T-helper 17 cell (primary cell): ENCODE results near the gene AP1M1. TPM values are rescaled to one million over a fixed set of nuclear protein-coding genes. Genes with fewer than 3 reads are reported as not detected.

Experiments used
- ATAC-seq: fragments of 150-1000 bp; cut with Tn5 transposase; 2 replicates; pipeline ENCODE4 v1.10.0; 2021; ENCODE audit warnings: mild to moderate bottlenecking, moderate library complexity
- DNase-seq, 3 donors: peaks; one replicate each; pipeline versions ENCODE4 v3.0.0 to v3.0.0-alpha.2; 2020 to 2021
- H3K9me3 ChIP-seq: one replicate; pipeline ENCODE4 v1.7.0; 2013; ENCODE audit warnings: low read length, mild to moderate bottlenecking; ENCODE audit not compliant: control insufficient read depth, poor library complexity, severe bottlenecking
- H3K27ac Mint-ChIP-seq: one replicate; pipeline ENCODE4 v1.8.0; 2022; ENCODE audit warnings: mild to moderate bottlenecking, moderate library complexity, mixed read lengths
- H3K27me3 Mint-ChIP-seq: one replicate; pipeline ENCODE4 v1.8.0; 2022; ENCODE audit warnings: mixed read lengths
- H3K36me3 Mint-ChIP-seq: one replicate; pipeline ENCODE4 v1.8.0; 2022; ENCODE audit warnings: low read depth, mixed read lengths
- H3K4me1 Mint-ChIP-seq: one replicate; pipeline ENCODE4 v1.8.0; 2022; ENCODE audit warnings: mild to moderate bottlenecking, mixed read lengths
- H3K4me3 Mint-ChIP-seq: one replicate; pipeline ENCODE4 v1.8.0; 2022; ENCODE audit warnings: mild to moderate bottlenecking, moderate library complexity, mixed read lengths
- total RNA-seq, 4 donors: library from RNA in 2 of 4; stranded (reverse) in 2 of 4; gene quantifications; one replicate each; pipeline ENCODE4 v1.2.3 and lab custom pipeline; 2022 to 2026

The AP1M1 gene
- total RNA-seq, 2 donors from 2014 or later, result 91.8 to 98.5 TPM

DNA sequence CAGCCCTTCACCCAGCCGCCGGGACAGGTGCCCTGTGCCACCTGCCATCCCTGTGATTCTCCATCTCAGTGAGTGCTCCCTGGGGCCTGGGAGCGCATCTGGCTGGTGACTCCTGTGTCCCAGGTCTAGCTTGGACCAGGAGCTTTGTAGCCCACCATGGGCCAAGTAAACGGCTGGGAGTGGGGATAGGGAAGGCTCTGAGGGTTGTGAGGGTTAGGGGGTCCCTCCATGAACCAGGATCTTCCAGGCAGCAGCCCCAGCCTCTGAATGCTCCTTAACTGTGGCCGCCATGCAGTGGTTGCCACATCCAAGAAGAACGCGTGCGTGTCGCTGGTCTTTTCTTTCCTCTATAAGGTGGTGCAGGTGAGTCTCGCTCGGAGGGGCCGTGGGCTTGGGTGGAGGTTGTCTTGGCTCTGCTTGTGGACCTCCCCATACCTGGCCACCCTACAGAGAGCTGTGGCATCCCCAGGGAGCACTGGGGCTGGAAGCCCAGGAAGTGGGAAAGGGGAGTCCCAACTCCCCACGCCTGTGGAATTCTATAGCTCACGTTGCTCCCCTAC lies 8.4 kb downstream of the AP1M1 start:
- Mint-ChIP-seq H3K36me3 (peaks cover 11% of the 10 kb centered on the region), H3K27me3 (no peaks in the 10 kb centered on the region), H3K4me3 (peak overlapping the region; percentile 25), H3K4me1 (peaks cover 22% of the 10 kb centered on the region), H3K27ac (peak overlapping the region; percentile 85)
- no peaks in the 10 kb centered on the region for H3K9me3 ChIP-seq
- DNase-seq, result no peak
- no peak for ATAC-seq

DNA sequence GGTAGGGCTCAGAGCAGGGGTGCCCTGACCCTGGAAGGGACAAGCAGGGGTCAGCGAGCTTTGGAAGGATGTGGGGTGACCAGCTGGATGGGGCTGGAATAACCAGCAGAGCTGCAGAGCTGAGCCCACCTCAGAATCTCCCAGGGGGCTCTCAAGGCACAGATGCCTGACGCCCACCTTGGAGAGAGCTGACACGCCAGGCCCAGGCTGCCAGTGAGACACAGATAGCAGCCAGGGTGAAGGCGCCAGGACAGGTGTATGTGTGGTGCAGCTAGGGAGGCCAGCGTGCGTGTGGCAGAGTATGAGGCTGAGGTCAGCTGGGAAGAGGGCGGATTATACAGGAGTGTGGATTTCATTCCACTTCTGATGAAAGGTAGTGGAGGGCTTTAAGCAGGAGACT lies 8.9 kb downstream of the AP1M1 start:
- H3K4me3 Mint-ChIP-seq, result no peak overlapping the region
- DNase-seq (no peak), ATAC-seq (no peak)
- H3K27me3 Mint-ChIP-seq, result no peaks in the 10 kb centered on the region
- H3K27ac Mint-ChIP-seq, result peak overlapping the region; percentile 85
- H3K36me3 Mint-ChIP-seq, result peaks cover 10% of the 10 kb centered on the region
- H3K4me1 Mint-ChIP-seq, result peaks cover 20% of the 10 kb centered on the region
- H3K9me3 ChIP-seq, result no peaks in the 10 kb centered on the region

DNA sequence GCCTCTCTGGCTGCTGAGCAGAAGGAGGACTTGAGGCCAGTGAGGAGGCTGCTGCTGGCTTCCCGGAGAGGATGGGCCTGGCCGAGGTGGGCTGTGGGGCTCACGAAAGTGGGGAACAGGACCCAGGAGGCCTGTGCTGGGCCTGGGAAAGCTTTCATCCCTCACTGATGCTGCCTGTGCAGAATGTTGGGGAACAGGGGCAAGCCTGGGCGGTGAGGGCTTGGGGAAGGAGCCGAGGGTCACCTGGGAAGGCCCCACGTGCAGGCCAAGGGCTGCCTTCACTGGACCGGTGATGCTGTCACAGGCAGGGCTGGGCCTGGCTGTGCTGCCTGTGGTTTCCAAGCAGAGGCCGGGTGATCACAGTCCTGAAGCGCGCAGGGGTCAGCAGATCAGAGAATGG lies 9.4 kb downstream of the AP1M1 start:
- DNase-seq (no peak), ATAC-seq (no peak)
- Mint-ChIP-seq H3K27ac (peak overlapping the region; percentile 85), H3K36me3 (peaks cover 12% of the 10 kb centered on the region), H3K4me1 (peaks cover 23% of the 10 kb centered on the region), H3K27me3 (no peaks in the 10 kb centered on the region), H3K4me3 (no peak overlapping the region)
- H3K9me3 ChIP-seq, result no peaks in the 10 kb centered on the region

DNA sequence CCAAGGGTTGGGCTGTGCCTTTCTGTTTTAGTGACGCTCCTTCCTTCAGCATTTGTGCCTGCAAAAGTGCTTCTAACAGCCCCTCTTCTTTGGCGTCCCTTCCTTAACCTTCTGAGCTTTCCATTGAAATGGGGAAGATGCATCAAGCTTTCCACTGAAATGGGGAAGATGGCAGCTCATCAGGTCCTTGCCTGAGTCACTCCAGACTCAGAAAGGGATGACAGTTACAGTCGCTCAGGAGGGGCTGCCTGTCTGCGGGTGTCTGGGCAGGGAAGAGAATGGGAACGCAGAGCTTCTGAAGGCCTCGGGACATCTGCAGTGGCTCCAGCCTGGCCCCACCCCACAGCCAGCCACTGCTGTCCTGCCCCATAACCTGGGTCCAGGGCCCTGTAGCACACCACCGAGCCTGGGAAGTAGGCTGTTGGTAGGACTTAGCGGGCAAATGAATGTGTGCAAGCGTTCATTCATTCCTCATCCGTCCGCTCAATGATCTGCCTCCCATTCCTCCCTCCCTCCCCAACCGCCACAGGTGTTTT lies 9.8 kb downstream of the AP1M1 start:
- no peaks in the 10 kb centered on the region for H3K9me3 ChIP-seq
- no peak for ATAC-seq
- peak overlapping the region; percentile 85 for H3K27ac Mint-ChIP-seq
- H3K4me3 Mint-ChIP-seq, result no peak overlapping the region
- no peak for DNase-seq
- peaks cover 25% of the 10 kb centered on the region for H3K4me1 Mint-ChIP-seq
- H3K27me3 Mint-ChIP-seq, result no peaks in the 10 kb centered on the region
- H3K36me3 Mint-ChIP-seq, result peaks cover 17% of the 10 kb centered on the region

DNA sequence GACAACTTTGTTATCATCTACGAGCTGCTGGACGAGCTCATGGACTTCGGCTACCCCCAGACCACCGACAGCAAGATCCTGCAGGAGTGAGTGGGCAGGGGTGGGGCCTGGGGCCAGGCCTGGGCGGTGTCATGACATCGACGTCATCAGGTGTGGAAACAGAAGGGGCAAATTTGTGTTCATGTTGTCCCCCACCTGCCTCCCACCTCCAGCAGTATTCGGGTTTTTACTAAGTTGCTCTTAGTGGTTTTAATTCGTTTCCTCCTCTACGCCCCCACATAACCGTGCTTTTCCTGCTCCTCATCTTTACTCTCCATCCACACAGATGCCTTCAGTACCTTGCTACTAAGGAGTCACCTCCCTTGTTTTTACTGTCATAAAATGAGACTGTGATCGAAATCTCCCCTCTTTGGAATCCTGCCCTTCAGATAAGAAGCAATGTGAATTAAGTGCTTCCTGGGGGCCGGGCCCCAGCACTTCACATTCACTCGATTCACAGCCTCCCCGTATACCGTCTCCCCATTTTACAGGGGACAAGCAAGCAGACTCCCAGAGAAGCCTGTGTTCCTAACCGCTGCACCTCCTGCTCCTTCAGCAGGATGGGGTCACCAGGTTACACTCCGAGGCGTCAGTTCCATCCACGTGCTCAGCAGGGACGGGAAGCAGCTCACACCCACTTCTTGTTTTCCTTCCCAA lies 10.5 kb downstream of the AP1M1 start:
- Mint-ChIP-seq H3K27ac (peak overlapping the region; percentile 85), H3K36me3 (peaks cover 15% of the 10 kb centered on the region), H3K4me1 (peaks cover 31% of the 10 kb centered on the region), H3K4me3 (no peak overlapping the region), H3K27me3 (no peaks in the 10 kb centered on the region)
- no peak for DNase-seq
- ATAC-seq, result no peak
- H3K9me3 ChIP-seq, result no peaks in the 10 kb centered on the region

DNA sequence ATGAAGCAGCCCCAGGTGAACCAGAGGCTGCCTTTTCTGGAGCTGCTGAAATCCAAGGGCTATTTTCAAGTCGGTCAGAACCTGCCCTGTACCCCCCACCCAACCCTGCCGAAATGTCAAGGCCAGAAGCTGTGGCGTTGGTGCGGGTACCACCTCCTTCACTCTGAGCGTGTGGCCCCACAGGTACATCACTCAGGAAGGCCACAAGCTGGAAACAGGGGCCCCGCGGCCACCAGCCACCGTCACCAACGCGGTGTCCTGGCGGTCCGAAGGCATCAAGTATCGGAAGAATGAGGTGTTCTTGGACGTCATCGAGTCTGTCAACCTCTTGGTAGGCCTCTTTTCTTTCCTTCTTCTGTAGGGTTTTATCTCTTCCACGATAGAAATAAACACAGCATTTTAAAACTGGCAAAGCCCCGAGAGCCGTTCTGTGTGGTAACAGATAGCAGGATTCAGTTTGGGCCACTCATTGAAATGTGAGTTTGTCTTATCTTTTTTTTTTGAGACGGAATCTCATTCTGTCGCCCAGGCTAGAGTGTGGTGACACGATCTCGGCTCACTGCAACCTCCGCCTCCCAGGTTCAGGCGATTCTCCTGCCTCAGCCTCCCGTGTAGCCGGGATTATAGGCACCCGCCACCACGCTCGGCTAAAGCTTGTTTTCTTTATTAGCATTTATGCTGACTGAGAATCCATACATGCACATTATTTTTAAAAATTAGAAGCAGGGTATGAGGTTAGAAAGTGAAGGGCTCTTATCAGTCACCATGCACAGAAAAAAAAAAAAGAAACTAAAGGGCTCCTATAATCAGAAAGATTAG lies 11.3 kb downstream of the AP1M1 start:
- Mint-ChIP-seq H3K27ac (no peak overlapping the region), H3K36me3 (peaks cover 18% of the 10 kb centered on the region), H3K4me3 (no peak overlapping the region), H3K4me1 (peaks cover 35% of the 10 kb centered on the region), H3K27me3 (no peaks in the 10 kb centered on the region)
- H3K9me3 ChIP-seq, result no peaks in the 10 kb centered on the region
- DNase-seq, result no peak
- ATAC-seq, result no peak

DNA sequence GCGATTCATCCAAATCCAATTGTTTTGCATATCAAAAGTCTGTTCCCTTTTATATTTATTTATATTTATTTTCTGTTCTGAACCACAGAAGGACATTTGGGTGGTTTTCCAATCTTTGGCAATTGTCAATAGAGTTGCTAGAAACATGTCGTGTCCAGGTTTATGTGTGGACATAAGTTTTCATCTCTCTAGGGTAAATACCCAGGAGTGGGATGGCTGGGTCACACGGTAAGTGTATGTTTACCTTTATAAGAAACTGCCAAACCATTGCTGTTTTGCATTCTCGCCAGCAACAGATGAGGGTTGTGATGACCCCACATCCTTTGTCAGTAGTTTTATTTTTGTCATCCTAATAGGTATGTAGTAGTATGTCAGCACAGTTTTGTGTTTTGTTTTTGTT lies 12.5 kb downstream of the AP1M1 start:
- Mint-ChIP-seq H3K27me3 (no peaks in the 10 kb centered on the region), H3K27ac (peak overlapping the region; percentile 56), H3K36me3 (peaks cover 18% of the 10 kb centered on the region), H3K4me3 (no peak overlapping the region), H3K4me1 (peaks cover 35% of the 10 kb centered on the region)
- no peaks in the 10 kb centered on the region for H3K9me3 ChIP-seq
- DNase-seq (no peak), ATAC-seq (no peak)

DNA sequence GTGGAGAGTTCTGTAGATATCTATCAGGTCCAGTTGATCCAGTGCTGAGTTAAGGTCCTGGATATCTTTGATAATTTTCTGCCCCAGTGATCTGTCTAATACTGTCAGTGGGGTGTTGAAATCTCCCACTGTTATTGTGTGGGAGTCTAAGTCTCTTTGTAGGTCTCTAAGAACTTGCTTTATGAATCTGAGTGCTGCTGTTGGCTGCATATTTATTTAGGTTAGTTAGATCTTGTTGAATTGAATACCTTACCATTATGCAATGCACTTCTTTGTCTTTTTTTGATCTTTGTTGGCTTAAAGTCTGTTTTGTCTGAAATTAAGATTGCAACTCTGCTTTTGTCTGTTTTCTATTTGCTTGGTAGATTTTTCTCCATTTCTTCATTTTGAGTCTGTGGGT lies 15.4 kb downstream of the AP1M1 start:
- Mint-ChIP-seq H3K4me1 (peaks cover 42% of the 10 kb centered on the region), H3K4me3 (peak overlapping the region; percentile 50), H3K27me3 (no peaks in the 10 kb centered on the region), H3K27ac (peak overlapping the region; percentile 87), H3K36me3 (peaks cover 20% of the 10 kb centered on the region)
- no peak for ATAC-seq
- no peak for DNase-seq
- no peaks in the 10 kb centered on the region for H3K9me3 ChIP-seq

DNA sequence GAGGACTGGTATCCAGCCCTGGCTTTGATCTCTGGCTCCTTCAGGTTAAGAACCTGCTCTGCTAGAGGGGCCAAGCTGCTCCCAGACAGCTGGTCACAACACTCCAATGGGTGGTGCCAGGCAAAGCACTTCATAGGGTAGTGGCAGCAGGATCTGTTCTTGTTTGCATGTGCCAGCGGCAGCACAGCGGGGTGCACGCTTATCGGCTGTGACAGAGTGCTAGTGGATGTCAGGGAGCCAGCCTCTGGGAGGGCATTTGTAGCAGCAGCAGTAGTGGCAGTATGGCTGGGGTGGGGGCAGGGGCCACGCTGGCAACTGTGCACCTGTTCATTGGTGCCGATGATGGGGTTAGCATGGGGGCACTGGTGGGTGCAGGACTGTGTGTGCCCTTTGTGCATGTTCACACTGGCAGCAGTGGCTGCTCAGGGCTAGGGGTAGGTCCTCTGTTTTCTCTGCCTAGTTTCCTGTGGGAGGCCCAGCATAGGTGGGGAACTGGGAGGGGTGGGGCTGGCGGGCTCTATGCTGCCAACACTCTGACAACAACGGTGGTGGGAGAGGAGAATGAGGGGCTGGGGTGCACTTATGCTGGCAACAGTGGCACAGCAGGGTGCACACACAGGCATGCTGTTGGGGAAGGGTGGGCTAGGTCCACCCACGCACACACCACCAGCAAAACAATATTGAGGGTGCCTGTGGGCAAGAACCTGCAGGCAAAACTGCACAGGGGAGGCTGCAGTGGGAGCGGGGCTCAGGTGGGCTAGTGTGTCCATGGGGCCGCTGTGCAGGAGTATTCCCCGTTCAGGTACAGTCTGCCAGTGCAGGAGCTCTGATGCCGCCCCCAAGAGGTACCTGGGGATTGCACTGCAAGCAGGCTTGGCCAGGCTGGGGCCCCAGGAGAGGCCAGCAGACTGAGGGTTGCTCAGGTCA lies 19.3 kb downstream of the AP1M1 start:
- no peaks in the 10 kb centered on the region for H3K27me3 Mint-ChIP-seq
- H3K9me3 ChIP-seq, result no peaks in the 10 kb centered on the region
- peaks cover 31% of the 10 kb centered on the region for H3K4me1 Mint-ChIP-seq
- H3K36me3 Mint-ChIP-seq, result peaks cover 15% of the 10 kb centered on the region
- peak overlapping the region; percentile 66 for H3K27ac Mint-ChIP-seq
- peak overlapping the region; percentile 77 for H3K4me3 Mint-ChIP-seq
- DNase-seq, result no peak
- ATAC-seq, result peak; percentile 63

DNA sequence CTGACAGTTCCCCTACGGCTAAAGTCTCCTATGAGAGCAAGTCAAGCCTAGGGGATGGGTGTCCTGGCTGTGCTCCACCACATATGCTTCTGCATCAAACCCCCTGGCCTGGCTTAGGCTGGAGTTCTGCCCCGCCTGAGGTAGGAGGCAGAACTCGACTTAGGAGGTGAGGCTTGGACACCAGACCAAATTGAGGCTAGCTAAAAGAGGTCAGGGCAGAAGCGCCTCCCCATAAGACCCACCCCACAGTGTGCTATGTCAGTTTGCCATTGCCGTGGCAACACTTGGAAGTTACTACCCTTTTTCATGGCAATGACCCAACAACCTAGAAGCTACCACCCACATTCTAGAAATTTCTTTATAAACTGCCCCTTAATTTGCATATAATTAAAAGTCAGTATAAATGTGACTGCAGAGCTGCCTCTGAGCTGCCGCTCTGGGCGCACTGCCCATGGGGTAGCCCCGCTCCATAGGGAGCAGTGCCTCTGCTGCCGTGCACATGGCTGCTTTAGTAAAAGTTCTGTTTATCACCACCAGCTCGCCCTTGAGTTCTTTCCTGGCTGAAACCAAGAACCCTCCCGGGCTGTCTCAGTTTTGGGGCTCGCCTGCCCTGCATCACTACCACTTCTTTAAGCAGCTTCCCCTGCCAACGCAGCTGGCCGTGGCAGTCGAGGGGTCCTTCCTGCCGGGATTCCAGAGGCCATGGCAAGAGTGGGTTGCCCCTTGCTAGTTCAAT lies 20.2 kb downstream of the AP1M1 start:
- H3K9me3 ChIP-seq, result no peaks in the 10 kb centered on the region
- Mint-ChIP-seq H3K4me1 (peaks cover 22% of the 10 kb centered on the region), H3K36me3 (peaks cover 12% of the 10 kb centered on the region), H3K4me3 (no peak overlapping the region), H3K27me3 (no peaks in the 10 kb centered on the region), H3K27ac (no peak overlapping the region)
- no peak for ATAC-seq
- no peak for DNase-seq

DNA sequence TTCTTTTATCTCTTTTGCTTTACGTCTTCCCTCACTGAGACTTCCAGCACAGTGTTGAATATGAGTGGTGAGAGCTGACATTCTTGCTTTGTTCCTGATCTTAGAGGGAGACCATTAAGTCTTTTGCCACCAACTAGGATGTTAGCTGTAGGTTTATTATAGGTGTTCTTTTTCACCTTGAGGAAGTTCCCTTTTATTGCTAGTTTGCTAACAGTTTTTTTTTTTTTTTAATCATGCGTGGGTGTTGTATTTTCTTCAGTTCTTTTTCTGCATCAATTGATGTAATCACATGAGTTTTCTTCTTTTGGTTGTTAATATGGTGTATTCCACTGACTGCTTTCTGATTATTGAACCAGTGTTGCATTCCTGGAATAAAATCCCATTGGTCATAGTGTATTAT lies 21.1 kb downstream of the AP1M1 start:
- H3K36me3 Mint-ChIP-seq, result peaks cover 10% of the 10 kb centered on the region
- no peaks in the 10 kb centered on the region for H3K9me3 ChIP-seq
- no peaks in the 10 kb centered on the region for H3K27me3 Mint-ChIP-seq
- DNase-seq (no peak), ATAC-seq (no peak)
- H3K4me1 Mint-ChIP-seq, result peaks cover 15% of the 10 kb centered on the region
- H3K4me3 Mint-ChIP-seq, result no peak overlapping the region
- no peak overlapping the region for H3K27ac Mint-ChIP-seq

DNA sequence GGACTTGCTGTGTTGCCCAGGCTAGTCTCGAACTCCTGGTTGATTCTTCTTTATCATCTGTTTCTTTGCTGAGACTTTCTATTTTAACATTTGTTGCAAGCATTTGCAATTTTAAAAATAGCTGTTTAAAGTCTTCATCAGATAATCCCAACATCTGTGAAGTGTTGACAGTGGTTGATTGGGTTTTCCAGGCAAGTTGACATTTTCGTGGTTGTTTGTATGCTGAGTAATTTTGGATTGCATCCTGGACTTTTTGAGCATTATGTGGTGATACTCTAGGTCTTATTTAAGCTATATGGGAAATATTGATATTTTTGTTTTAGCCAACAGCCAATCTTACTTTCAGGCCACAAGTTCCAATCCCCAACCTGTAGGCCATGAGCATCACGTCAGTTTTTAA lies 25.1 kb downstream of the AP1M1 start:
- peaks cover 2% of the 10 kb centered on the region for H3K4me1 Mint-ChIP-seq
- ATAC-seq (no peak), DNase-seq (no peak)
- H3K4me3 Mint-ChIP-seq, result no peak overlapping the region
- no peaks in the 10 kb centered on the region for H3K9me3 ChIP-seq
- peaks cover 7% of the 10 kb centered on the region for H3K36me3 Mint-ChIP-seq
- H3K27ac Mint-ChIP-seq, result no peak overlapping the region
- no peaks in the 10 kb centered on the region for H3K27me3 Mint-ChIP-seq
